NB4 (cell line): ENCODE results near the gene PRDX2.

Experiments used
- DNase-seq: peaks from one replicate; pipeline ENCODE4 v3.0.0; 2010; ENCODE audit warnings: low read depth
- H3K4me3 ChIP-seq: one replicate; pipeline ENCODE4 v1.5.1; 2011; ENCODE audit warnings: mild to moderate bottlenecking, low read depth, low read length, moderate library complexity
- MYC ChIP-seq: IDR thresholded peaks from 2 replicates; pipeline ENCODE4 v1.6.1; 2011; ENCODE audit warnings: low read depth, low read length
- POLR2A ChIP-seq: IDR thresholded peaks from 2 replicates; pipeline ENCODE4 v1.6.1; 2011; ENCODE audit warnings: mild to moderate bottlenecking; ENCODE audit not compliant: insufficient read length; ENCODE audit errors: extremely low read depth
- TF ChIP-seq, protein P1 (sequence below): IDR thresholded peaks from 2 replicates; pipeline ENCODE4 v1.6.1; 2011; ENCODE audit warnings: low read depth, low read length
- TF ChIP-seq, protein P2 (sequence below): IDR thresholded peaks from one replicate; pipeline ENCODE4 v1.5.1; 2012; ENCODE audit warnings: low read depth, low read length

PRDX2 gene

DNA sequence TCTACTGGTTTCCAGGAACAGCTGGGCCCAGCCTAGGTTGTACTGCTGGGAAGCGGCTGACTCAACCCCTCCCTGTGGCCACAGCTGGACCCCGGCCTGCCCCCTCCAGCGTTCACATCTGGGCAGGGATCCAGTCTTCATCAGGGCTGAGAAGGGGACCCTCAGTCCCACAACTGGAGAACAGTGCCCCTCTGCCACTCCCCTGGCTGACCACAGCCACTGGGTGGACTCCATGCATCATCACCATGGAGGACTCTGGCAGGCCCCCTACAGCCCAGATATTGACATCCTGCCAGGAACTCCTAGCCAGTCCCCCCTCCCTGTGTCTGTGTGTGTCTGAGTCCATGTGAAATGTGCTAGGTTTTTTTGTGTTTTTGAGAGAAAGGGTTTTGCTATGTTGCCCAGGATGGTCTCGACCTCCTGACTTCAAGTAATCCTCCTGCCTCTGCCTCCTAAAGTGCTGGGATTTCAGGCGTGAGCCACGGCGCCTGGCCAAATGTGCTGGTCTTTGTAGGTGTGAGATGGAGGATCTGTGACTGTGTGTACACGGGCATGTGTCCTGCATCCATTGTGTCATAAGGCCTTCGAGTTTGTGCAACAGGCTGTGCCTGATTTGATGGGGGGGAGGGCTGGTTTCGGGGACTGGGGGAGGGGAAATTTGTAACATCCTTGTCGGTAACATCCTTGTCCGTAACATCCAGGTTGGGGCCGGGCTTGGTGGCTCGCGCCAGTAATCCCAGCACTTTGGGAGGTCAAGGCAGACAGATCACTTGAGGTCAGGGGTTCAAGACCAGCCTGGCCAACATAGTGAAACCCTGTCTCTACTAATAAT is 22.2 kb downstream of the PRDX2 start:
- no peak overlapping the region for H3K4me3 ChIP-seq
- DNase-seq, result peak; percentile 51
- TF ChIP-seq, protein P1, sequence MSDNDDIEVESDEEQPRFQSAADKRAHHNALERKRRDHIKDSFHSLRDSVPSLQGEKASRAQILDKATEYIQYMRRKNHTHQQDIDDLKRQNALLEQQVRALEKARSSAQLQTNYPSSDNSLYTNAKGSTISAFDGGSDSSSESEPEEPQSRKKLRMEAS, result no peak
- TF ChIP-seq, protein P2, sequence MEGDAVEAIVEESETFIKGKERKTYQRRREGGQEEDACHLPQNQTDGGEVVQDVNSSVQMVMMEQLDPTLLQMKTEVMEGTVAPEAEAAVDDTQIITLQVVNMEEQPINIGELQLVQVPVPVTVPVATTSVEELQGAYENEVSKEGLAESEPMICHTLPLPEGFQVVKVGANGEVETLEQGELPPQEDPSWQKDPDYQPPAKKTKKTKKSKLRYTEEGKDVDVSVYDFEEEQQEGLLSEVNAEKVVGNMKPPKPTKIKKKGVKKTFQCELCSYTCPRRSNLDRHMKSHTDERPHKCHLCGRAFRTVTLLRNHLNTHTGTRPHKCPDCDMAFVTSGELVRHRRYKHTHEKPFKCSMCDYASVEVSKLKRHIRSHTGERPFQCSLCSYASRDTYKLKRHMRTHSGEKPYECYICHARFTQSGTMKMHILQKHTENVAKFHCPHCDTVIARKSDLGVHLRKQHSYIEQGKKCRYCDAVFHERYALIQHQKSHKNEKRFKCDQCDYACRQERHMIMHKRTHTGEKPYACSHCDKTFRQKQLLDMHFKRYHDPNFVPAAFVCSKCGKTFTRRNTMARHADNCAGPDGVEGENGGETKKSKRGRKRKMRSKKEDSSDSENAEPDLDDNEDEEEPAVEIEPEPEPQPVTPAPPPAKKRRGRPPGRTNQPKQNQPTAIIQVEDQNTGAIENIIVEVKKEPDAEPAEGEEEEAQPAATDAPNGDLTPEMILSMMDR, result no peak
- TF ChIP-seq POLR2A (no peak), MYC (no peak)

DNA sequence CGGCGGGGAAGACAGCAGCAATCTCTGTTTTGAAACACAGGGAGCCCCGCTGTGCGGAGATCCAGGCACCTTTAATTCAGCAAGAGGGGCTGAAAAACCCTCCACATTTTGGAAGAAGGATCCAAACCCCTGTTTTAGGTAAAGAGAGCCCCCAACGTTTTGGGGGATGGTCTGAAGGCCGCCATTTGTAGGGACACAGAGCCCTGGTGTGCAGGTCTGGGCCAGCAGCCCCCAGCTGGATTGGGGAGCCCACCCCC is 22.8 kb downstream of the PRDX2 start:
- TF ChIP-seq POLR2A, result no peak
- TF ChIP-seq, protein P1, result no peak
- TF ChIP-seq, protein P2, result no peak
- no peak for TF ChIP-seq MYC
- no peak for DNase-seq
- H3K4me3 ChIP-seq, result peak overlapping the region; percentile 69

DNA sequence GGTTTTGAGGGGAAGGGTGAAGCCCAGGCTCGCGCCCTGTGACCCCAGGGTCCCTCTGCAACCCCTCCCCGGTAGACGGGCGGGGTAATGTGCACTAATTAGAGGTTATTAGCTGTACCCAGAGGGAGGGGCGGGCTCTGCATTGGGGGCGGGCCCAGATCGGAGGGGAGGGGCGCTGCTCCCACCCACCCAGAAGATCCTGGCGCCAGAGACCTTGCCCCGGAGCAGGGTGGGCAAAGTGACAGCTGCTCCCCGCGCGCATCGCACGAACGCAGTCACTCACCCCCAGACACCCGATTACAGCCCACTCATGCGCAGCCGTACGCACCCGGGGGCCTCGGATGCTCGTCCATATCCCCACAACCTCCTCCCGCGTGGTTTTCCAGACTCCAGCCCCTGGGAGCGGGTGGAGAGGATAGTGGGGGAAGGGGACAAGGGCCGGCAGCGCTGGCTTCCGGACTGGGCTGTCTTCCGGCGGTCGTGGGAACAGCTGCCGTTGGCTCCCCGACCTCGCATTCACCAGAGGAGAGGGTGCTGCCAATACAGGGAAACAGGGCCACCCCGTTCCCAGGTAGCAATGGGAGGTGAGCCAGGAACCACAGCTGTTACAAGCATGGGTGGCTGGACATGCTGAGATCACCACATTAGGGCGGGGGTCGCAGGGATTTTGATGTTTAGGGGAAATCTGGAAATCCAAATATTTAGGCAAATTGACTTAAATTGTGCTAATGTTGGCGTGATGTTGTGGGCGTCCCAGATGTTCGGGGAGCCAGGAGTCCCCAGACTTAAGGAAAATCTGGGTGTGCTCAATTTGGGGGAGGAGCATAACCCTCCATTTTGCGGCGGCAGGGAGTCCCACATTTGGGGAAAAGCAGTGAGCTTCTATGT is 23.3 kb downstream of the PRDX2 start:
- H3K4me3 ChIP-seq, result peak overlapping the region; percentile 69
- TF ChIP-seq, protein P1, result no peak; the same call in 1 of the 2 replicates
- peak; percentile 15 for TF ChIP-seq POLR2A
- TF ChIP-seq, protein P2, result no peak
- TF ChIP-seq MYC, result peak; percentile 44; the same call in 1 of the 2 replicates
- peak; percentile 67 for DNase-seq

DNA sequence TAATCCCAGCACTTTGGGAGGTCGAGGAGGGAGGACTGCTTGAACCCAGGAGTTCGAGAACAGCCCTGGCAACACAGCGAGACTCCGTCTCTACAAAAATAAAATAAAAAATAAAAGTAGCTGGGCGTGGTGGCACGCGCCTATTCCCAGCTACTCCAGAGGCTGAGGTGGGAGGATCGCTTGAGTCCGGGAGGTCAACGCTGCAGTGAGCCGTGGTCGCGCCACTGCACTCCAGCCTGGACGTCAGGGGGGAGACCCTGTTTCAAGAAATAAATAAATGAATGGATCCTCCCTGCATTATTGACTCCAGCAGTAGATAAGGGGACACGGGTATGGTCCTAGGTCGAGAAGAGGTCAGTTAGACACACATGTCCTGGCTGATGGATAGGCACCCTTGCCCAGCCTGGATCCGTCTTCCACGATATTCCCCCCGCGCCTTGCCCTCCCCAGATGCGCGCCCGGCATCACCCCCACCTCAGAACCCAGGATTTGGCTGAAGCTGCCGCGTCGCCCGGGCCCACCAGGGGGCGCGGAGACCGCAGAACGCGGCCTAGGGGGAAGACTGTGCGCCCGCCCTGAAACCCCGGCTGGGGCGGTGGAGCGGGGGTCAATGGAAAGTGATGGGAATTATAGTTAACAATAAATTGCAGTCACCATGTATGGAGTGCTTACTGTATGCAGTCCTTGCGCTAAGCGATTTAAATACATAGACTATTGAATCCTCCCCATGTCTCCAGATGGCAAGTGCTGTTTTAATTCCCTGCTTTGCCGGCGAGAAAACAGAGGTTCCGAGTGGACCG is 24.2 kb downstream of the PRDX2 start:
- TF ChIP-seq MYC (no peak), POLR2A (no peak)
- TF ChIP-seq, protein P1, result no peak
- TF ChIP-seq, protein P2, result peak; percentile 82
- H3K4me3 ChIP-seq, result peak overlapping the region; percentile 69
- peak; percentile 82 for DNase-seq
